HG02870 (cell line): ENCODE measurements around the gene CHCHD6.

Experiments
- ATAC-seq: cut with Tn5 transposase; IDR thresholded peaks from one replicate; pipeline ENCODE4 v1.9.1; 2021; ENCODE audit warnings: mild to moderate bottlenecking, moderate library complexity; ENCODE audit not compliant: unreplicated experiment

CHCHD6 gene

DNA sequence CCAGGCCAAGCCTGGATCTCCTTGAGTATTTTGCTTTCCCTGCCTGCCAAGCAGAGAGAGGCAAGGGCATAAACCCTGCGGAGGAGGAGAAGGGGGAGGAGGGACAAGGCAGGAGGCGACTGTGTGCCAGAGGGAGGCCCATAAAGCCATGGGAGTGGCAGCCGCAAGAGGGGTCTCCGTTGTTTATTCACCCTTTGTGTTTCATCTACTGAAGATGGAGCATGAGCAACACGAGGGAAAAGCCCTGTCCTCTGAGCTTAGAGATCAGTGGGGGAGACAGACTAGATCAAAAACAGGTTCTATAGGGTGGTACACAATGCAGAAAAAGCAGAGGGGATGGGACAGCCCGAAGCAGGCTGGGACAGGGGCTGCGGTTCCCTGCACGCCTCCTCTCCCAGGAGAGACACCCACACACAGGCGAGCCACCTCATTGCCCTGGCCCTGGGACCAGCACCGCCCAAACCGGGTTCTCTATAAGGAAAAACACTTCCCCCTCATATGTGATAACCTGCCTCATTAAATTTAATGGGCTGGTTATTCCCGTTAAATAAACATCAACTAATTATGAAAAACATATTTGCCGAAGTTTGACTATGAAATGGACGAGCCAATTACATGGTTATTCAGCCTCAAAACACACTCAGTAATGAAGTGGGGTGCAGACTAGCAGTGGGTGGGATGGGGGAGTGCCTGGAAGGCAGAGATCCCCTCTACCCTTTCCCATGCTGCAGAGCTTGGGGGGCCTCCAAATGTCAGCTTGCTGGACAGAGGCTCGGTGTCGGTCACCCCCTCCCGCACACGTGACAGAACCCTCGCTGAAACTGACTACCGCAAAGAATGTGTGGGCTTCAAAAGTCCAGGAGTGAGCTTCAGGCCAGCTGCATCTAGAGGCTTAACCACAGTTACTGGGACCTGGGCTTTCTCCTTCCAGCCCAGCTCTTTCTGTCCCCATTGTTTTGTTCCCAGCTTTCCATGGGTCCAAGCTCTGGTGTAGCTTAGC lies 264.7 kb downstream of the CHCHD6 start:
- ATAC-seq = no peak

DNA sequence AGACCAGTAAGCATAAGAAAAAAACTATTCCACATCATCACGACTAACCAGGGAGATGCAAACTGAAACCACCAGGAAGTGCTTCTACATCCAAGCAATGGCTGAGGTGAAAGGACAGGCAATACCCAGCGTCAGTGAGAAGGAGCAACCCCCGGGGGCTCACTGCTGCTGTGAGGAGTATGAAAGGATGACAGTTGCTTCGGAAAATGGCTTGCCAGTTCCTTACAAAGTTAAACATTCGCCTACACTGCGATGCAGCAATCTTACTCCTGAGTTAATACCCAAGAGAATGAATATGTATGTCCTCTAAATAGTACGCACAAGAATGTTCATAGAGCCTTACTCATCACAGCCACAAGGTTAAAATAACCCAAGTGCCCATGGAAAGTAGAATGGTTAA lies 265.5 kb downstream of the CHCHD6 start:
- no peak for ATAC-seq

DNA sequence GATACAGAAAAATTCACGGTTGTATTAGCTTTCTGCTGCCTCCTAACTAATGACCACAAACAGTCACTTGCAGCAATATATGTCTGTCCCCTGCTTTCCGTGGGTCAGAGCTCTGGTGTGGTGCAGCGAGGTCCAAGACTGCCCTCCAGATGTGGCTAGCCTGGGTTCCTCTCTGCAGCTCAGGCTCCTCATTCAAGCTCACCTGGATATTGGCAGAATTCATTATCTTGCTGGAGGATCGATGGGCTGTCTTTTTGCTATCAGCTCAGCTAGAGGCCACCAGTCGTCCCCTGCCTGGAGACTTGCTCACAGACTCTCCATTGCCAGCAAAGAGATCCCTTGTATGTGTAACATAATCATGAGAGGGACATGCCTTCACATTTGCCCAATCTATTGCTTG lies 266.1 kb downstream of the CHCHD6 start:
- ATAC-seq = no peak

GRCh38 chr3:126970921-126971320 lies 266.9 kb downstream of the CHCHD6 start:
- no peak for ATAC-seq

DNA sequence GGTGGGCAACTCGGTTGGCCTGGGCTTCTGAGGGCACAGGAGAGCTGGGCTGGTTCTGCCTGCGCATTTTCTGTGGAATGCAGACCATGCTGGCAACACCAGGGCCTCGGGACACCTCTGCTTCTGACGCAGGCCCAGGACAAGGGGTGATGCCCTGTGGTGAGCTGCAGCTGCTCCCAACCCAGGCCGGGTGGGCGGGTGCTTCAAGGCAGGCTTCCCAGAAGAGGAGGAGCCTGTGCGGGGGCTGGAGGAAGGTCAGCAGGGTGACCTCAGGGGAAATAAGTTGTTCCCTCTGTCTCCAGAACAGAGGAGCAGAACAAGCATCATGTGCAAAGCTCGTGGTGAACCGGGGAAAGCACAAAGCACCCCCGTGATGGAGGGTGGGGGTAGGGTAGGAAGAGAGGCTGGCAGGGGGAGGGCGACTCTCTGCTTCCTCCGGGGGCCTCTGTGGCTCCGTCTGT lies 267.9 kb downstream of the CHCHD6 start:
- ATAC-seq = no peak

DNA sequence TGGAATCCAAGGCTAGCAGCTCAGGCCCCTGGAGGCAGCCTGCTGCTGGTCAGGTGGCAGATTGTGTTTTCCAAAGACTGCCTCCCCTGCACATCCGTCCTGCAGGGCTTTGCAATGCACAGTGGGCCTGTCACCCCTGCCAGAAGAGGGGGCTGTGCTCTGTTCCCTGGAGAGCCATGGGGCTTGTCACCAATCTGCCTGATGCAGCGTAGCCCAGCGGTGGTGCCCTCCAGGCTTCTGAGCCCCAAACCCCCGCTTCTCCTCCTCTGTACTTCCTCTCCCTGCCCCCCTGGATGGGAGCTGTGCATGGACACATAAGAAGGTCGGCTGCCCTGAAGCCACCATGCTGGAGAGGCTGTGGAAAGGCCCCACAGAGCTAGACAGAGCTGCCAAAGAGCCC lies 268.8 kb downstream of the CHCHD6 start:
- no peak for ATAC-seq

GRCh38 chr3:126973814-126974213 lies 269.8 kb downstream of the CHCHD6 start:
- no peak for ATAC-seq

DNA sequence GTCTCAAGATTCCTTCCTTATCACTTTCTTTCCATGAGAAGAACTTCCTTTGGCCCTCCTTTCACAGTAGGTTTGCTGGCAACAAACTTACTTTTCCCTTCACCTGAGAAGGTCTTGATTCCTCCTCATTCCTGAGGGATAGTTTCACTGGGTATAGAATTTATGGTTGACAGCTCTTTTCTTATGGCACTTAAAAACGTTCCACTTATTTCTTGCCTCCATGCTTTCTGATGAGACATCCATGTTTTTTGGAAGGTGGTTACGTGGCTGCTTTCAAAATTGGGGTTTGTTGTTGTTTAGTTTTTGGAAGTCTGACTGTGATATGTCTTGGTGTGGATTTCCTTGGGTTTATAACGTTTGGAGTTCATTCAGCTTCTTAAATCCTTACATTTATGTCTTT lies 270.7 kb downstream of the CHCHD6 start:
- no peak for ATAC-seq

- ATAC-seq = no peak
Observed at GRCh38 chr3:126976906-126977305, 272.9 kb downstream of the CHCHD6 start.

DNA sequence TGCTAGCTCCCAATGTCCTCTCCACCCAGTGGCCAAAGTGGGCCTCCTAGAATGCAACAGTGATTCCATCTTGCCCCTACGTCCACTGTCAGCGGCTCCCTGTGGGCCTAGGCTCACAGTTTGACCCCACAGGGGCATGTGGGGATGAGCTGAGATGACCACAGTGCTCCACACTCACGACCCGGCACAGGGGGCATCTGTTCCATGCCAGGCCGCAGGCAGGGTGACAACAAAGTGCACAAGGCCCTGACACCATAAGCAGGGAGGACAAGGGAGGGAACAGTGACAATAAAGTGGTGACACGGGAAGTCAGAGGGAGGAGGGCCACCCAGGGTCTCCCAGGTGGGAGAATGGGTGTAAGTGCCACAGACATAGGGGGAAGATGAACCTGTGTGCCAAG lies 273.8 kb downstream of the CHCHD6 start:
- ATAC-seq = no peak

GRCh38 chr3:126978291-126978690 lies 274.3 kb downstream of the CHCHD6 start:
- ATAC-seq = no peak

DNA sequence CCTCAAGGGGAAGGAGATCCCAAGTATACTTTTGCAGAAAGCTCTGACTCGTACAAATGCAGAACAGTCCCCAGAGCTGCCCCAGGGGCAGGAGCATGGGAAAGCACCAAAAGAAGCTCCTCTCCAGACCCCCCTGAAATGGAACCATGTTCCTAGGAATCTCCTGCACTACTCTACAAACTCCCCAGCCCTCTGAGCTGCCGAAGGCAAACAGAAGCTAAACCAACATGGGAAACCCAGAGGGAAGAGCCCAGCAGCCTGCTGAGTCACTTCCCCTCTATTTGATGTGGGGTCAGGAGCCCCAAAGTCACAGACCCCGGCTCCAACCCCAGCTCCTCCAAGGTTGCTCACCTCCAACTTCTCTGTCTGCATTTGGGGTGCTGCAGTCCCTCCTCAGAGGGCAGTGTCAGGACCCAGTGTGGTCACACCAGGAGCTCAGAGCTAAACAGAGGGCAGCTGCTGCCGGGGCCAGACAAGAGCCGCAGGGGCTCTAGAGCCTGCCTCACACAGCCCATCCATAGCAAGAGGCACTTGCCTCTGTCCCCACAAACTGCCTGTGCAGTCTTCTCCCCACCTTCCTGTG lies 275.1 kb downstream of the CHCHD6 start:
- ATAC-seq = no peak

DNA sequence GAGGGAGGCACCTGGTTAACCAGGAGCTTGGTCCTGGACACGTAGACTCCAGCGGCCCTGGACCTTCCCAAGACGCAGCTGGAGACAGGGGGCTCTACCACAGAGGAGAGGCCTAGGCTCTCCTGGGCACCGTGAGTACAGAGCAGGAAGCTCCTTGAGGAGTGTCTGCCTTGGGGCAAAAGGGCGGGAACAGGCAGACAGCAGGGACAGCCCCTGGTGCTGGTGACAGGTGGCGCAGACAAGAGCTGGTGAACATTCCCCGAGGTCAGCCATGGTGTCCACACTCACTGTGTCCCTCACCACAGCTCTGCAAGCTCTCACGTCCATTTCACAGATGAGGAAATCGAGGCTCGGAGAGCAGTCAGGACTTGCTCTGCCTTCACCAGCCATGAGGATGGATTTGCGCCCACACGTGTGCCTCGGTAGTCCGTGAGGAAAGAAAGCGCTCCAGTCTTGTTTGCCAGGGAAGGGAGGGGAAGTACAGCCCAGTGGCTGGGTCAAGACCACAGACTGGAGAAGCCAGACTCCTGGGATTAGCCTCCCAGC lies 276.3 kb downstream of the CHCHD6 start:
- no peak for ATAC-seq

- ATAC-seq = peak; percentile 44
Observed at GRCh38 chr3:126982126-126982470, 278.1 kb downstream of the CHCHD6 start.

- ATAC-seq = peak; percentile 65
Observed at GRCh38 chr3:126982471-126983175, 278.6 kb downstream of the CHCHD6 start, which contains the start of gene PLXNA1. Gene PLXNA1, plus strand, starts transcription at chr3:126983115. Its CDS starts 5,479 bp downstream, at chr3:126988594.

DNA sequence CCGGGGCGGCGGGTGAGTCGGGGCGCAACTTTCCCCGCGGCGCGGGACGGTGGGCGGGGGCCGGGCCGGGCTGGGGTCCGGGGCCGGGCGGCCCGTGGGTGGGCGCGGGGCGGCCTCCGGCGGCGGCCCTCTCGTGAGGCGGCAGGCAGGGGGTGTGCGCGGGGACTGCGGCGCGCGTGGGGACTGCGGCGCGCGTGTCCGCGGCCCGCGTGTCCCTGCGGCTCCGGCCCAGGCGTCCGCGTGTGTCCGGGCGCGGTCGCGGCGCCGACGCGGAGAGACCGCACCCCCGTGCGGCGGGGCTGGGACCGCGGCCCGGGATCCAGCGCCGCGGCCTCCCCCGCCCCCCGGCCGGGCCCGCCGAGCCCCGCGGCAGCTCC lies 279.2 kb downstream of the CHCHD6 start:
- ATAC-seq = no peak

DNA sequence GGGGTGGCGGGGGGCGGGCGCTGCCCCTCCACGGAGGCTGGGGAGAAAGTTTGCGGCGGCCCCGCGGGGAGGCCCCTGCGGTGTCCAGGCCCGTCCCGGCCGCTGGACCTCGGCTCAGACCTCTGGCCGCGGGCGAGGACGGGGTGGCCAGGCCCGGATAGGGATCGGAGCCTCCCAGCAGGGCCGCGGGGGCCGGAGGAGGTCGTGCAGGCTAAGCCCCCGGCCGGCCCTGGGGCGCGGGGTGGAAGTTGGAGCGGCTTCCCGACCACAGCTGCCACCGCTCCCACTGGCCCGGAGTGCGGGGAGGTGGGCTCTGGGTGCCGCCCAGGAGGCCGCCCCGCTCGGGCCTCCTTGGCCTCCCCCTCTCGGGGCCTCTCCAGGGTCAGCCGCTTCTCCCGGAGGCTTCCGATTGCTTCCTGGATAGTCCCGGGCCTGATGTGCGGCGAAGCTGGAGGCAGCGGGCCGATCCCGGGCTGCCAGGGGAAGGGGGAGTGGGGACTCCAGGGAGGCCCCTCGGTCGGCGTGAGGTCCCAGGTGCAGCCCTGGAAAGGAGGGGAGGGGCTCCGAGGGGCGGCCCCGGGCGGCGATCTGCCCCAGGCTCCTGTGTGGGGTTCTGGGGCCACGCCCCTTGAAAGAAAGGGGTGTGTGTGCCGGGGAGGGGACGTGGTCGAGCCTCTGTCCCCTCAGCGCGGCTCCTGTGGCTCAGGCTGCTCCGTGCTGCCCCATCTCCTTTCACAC lies 279.8 kb downstream of the CHCHD6 start:
- ATAC-seq = no peak

- no peak for ATAC-seq
Observed at GRCh38 chr3:126984391-126985131, 280.5 kb downstream of the CHCHD6 start.

DNA sequence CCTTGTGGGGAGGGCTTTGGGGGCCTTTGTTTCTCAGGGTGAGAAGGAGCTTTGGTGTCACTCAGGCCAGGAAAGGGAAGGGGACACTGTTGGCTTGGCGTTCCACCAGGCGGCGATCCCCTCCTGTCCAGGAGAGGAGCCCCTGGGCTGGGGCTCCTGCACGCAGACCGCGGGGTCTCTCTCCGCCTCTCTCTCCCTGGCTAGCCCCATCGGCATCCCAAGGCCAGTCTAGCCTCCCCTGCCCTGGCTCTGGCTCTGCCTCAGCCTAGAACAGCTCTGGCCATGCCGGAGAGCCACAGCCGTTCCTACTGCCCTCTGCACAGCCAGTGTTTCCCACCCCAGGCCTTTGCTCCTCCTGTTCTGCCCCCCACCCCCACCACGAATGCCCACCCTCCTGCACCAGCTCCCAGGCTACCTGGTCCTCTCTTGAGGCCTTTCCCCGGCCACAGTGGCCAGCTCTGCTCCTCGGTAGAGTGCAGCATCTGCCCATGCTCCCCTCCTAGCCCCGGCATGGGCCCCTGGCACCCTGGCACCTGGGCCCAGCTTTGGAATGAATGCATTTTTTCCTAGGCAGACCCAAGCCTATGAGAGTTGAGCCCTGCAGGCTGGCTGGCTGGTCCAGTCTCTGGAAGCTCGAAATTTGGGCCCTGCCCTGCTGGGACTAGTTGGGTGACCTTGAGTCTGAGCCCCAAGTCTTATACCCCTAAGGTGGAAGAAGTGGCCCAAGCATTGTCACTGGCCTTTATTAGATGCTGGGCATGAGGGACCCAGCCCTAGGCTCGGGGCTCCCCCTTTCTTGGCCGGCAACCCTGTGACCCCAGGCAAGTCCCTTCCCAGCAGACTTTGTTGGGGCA lies 281.3 kb downstream of the CHCHD6 start:
- no peak for ATAC-seq
